ENCODE results near the gene CDC16. TPM values are rescaled to one million over a fixed set of nuclear protein-coding genes. Genes with fewer than 3 reads are reported as not detected.

The CDC16 gene

DNA sequence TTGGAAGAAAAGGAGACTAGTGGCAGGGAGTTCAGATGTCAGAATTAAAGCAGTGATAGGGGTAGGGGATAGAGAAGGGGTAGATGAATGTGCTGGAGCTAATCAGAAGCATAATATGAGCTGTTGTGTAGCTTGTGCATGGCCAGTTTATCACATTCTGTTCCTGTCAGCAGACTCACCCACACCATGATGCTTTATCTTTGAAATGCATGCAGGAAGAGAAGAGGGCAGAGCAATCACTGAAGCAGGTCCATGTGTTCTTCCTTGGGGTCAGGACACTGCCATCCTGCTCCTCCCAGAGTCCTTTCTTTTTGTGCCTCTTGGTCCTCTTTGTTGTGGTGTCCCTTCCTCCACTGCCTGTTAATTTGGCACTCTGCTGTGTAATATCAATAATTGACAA lies 85.4 kb downstream of the CDC16 start:
- peaks cover 39% of the 10 kb centered on the region for H3K4me1 ChIP-seq (ENCODE audit: control insufficient read depth, insufficient read depth, low read length)
- no peak overlapping the region for H3K9ac ChIP-seq (ENCODE audit: low read depth, low read length)
- no peaks in the 10 kb centered on the region for H3K27me3 ChIP-seq (ENCODE audit: control insufficient read depth, insufficient read depth, low read length)
- H3K4me3 ChIP-seq (ENCODE audit: low read length): peak overlapping the region; percentile 28
- peaks cover 46% of the 10 kb centered on the region for H3K36me3 ChIP-seq (ENCODE audit: insufficient read depth, low read length)
- H3K4me2 ChIP-seq (ENCODE audit: low read length): peak overlapping the region; percentile 73
- no peaks in the 10 kb centered on the region for H3K9me3 ChIP-seq (replicated peaks; ENCODE audit: low read length)

- H3K4me1 ChIP-seq (ENCODE audit: control insufficient read depth, insufficient read depth, low read length): peaks cover 33% of the 10 kb centered on the region
- no peaks in the 10 kb centered on the region for H3K27me3 ChIP-seq (ENCODE audit: control insufficient read depth, insufficient read depth, low read length)
- H3K9ac ChIP-seq (ENCODE audit: low read depth, low read length): no peak overlapping the region
- H3K9me3 ChIP-seq (replicated peaks; ENCODE audit: low read length): no peaks in the 10 kb centered on the region
- no peak overlapping the region for H3K4me2 ChIP-seq (ENCODE audit: low read length)
- peaks cover 58% of the 10 kb centered on the region for H3K36me3 ChIP-seq (ENCODE audit: insufficient read depth, low read length)
- H3K4me3 ChIP-seq (ENCODE audit: low read length): no peak overlapping the region
These were observed 86.6 kb downstream of the CDC16 start for GRCh38 chr13:114321256-114321655.

Small RNA genes within 50 kb of the gene (small RNA-seq; reads per million reads assigned to genes)
- gene MIR4502 (not detected), gene MIR548AR (not detected)

All from skeletal muscle satellite cell (primary cell).